ENCODE measurements around the gene TBC1D2B.

TBC1D2B gene

DNA sequence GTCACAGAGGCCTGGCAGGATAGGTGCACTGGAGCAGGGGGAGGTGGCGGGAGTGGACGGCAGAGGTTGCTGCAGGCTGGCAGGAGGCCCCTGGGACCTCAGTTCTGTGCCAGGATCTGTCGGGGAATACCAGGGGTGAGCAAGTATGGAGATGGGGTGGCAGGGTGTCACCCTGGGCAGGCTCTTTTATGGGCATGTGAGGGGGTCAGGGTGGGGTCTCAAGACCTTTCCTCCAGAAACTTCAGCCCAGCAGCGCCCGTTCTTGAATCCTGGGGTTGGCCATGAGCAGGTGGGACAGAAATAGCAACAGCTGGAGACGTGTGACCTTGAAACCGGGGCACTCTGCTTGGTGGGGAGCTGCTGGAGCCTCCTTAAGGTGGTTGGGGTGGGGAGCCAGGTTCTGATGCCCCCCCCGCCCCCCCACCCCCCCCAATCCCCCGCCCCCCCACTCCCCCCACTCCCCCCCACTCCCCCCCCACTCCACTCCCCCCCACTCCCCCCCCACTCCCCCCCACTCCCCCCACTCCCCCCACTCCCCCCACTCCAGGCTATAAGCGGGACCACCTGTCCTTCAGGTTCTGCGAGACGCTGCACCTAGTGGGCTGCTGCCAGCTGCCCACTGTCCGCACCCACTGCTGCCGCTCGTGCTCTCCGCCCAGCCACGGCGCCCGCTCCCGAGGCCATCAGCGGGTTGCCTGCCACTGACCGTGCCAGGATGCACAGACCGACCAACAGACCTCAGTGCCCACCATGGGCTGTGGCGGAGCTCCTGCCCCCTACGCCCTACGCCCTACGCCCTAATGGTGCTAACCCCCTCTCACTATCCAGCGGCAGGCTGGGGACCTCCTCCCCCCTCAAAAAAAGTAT lies 84.9 kb downstream of the TBC1D2B start:
- TF ChIP-seq GATA3 (IDR thresholded peaks at IDR 0.05; ENCODE audit: low read depth, low read length) (no peak), GATA2 (IDR thresholded peaks at IDR 0.05; ENCODE audit: low read depth, low read length) (no peak)

DNA sequence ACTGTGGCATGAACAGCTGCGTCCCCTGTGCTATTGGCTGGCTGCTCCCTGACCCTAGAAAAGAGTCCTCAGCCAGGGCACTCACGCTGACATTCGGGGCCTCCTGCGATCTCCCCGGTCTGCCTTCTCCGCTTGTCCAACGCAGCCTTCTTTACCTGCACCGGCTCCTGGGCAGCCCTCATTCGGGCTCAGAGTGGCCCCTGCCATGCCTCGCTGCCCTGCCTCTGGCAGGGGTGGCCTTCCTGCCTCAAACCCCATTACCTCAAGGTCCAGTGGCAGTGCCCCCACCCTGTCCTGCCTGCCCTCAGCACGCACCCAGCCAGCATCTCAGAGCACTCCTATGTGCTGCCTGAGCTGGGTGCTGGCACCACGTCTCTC lies 86.5 kb downstream of the TBC1D2B start:
- no peak for TF ChIP-seq GATA2 (IDR thresholded peaks at IDR 0.05; ENCODE audit: low read depth, low read length)
- TF ChIP-seq GATA3 (IDR thresholded peaks at IDR 0.05; ENCODE audit: low read depth, low read length): no peak

GRCh38 chr15:77989296-77990143 lies 88.0 kb downstream of the TBC1D2B start:
- TF ChIP-seq GATA2 (IDR thresholded peaks at IDR 0.05; ENCODE audit: low read depth, low read length) (no peak), GATA3 (IDR thresholded peaks at IDR 0.05; ENCODE audit: low read depth, low read length) (no peak)

DNA sequence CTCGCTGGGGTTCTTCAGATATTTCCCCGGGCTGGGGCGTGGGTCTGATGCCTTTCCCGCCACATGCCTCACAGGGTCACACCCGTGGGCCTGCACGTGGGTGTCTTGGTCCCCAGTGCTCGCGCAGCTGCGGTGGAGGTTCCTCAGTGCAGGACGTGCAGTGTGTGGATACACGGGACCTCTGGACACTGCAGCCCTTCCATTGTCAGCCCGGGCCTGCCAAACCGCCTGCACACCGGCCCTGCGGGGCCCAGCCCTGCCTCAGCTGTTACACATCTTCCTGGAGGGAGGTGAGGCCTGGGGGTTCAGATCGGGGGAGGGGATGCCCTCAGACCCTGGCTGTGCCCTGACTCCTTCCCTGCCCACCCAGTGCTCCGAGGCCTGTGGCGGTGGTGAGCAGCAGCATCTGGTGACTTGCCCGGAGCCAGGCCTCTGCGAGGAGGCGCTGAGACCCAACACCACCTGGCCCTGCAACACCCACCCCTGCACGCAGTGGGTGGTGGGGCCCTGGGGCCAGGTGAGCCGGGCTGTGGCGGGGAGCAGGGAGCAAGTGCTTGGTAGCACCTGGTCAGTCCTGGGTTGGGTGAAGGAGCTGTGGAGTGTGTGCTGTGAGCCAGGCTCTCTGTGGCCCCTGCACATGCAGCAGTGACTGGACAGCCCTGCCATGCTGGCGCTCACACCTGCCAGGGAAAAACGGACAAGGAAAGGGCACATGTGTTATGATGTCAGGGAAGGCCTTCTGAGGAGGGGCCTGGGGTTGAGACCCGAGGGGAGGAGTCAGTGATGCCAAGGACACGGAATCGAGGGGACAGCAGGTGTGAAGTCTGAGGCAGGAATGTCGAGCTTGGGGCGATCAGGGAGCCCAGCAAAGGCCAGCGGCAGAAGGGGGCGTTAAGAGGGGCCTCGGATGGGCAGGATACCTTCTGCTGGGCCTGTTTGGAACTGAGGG lies 88.9 kb downstream of the TBC1D2B start:
- TF ChIP-seq GATA3 (IDR thresholded peaks at IDR 0.05; ENCODE audit: low read depth, low read length) (no peak), GATA2 (IDR thresholded peaks at IDR 0.05; ENCODE audit: low read depth, low read length) (no peak)

- no peak for TF ChIP-seq GATA3 (IDR thresholded peaks at IDR 0.05; ENCODE audit: low read depth, low read length)
- no peak for TF ChIP-seq GATA2 (IDR thresholded peaks at IDR 0.05; ENCODE audit: low read depth, low read length)
These were observed 90.4 kb downstream of the TBC1D2B start for GRCh38 chr15:77986891-77987764.

GRCh38 chr15:77985931-77986480 lies 91.5 kb downstream of the TBC1D2B start:
- no peak for TF ChIP-seq GATA2 (IDR thresholded peaks at IDR 0.05; ENCODE audit: low read depth, low read length)
- no peak for TF ChIP-seq GATA3 (IDR thresholded peaks at IDR 0.05; ENCODE audit: low read depth, low read length)

- TF ChIP-seq GATA2 (IDR thresholded peaks at IDR 0.05; ENCODE audit: low read depth, low read length): no peak
- no peak for TF ChIP-seq GATA3 (IDR thresholded peaks at IDR 0.05; ENCODE audit: low read depth, low read length)
These were observed 92.2 kb downstream of the TBC1D2B start for GRCh38 chr15:77985031-77985930.

DNA sequence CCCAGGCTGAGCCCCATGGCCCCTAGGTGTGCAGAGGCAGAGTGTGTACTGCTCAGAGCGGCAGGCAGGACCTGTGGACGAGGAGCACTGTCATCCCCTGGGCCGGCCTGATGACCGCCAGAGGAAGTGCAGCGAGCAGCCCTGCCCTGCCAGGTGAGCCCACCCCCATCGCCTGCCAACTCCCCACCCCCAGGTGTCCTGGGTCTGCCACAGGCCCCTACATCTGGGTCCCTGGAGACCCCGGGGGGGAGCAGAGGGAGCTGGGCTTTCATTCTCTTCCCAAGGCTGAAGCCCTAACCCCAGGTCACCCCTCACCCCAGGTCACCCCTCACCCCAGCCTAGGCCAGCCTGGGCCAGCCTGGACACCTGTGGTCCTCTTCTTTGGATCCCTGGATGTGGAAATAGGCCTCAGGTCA lies 93.1 kb downstream of the TBC1D2B start:
- TF ChIP-seq GATA2 (IDR thresholded peaks at IDR 0.05; ENCODE audit: low read depth, low read length) (no peak), GATA3 (IDR thresholded peaks at IDR 0.05; ENCODE audit: low read depth, low read length) (no peak)

GRCh38 chr15:77983708-77984445 lies 93.6 kb downstream of the TBC1D2B start:
- TF ChIP-seq GATA3 (IDR thresholded peaks at IDR 0.05; ENCODE audit: low read depth, low read length): no peak
- TF ChIP-seq GATA2 (IDR thresholded peaks at IDR 0.05; ENCODE audit: low read depth, low read length): no peak

DNA sequence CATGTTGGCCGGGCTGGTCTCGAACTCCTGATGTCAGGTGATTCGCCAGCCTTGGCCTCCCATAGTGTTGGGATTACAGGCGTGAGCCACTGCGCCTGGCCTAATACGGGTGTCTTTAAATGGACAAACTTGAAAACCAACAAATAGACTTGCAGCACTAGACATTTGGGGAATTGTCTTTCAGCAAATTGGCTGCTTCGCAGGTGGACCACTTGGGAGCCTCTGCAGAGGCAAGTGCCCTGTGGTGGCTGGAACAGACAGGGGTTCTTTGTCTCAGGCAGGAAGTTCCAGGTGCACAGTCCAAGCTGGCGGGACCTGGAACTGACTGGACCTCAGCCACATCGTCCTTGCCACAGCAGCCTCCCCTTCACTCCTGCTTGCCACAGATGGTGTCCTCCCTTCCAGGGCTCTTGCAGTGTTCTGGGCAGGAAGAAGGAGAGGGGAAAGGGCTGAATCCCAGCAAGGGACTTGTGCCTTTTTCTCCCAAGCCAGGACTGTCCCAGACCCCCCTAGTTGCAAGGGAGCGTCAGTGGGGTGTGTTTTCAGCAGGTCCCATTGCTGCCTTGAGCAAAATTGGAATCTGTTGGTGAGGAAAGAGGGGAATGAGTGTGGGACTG lies 94.3 kb downstream of the TBC1D2B start:
- TF ChIP-seq GATA3 (IDR thresholded peaks at IDR 0.05; ENCODE audit: low read depth, low read length) (no peak), GATA2 (IDR thresholded peaks at IDR 0.05; ENCODE audit: low read depth, low read length) (no peak)

DNA sequence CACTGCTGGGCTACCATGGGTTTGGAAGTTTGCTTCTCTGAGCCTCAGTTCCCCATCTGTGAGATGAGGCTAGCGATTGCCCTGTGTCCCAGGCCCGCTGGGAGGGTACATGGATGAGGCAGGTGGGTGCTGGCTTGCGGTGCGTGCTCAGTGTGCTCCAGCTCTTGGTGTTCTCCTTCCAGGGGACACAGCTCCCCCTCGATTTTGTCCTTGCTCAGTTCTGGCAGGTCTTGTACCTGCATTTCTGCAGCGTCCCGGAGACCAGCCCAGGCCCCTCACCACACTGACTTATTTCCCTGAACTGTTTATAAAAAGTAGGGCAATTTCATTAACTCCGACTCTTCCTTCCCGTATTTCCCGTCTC lies 95.4 kb downstream of the TBC1D2B start:
- no peak for TF ChIP-seq GATA3 (IDR thresholded peaks at IDR 0.05; ENCODE audit: low read depth, low read length)
- TF ChIP-seq GATA2 (IDR thresholded peaks at IDR 0.05; ENCODE audit: low read depth, low read length): no peak
